B cell (primary cell): ENCODE data around the gene SSC5D.

ENCODE experiments used
- CTCF ChIP-seq: fragments of 200-600 bp; IDR thresholded peaks from one replicate; pipeline ENCODE4 v1.8.0; 2022; ENCODE audit warnings: antibody characterized with exemption, mild to moderate bottlenecking
- EZH2 ChIP-seq: IDR thresholded peaks from 2 replicates; pipeline ENCODE4 v1.6.1; 2012; ENCODE audit warnings: borderline replicate concordance, low read depth, mild to moderate bottlenecking, moderate library complexity, low read length; ENCODE audit not compliant: insufficient read depth, poor library complexity, severe bottlenecking

- TF ChIP-seq CTCF: no peak
- TF ChIP-seq EZH2: no peak
Measured at GRCh38 chr19:55535965-55536350, 47.7 kb downstream of the SSC5D start.
